RWPE2 (cell line): ENCODE data around the gene ZNF17.

ENCODE experiments used
- ATAC-seq: fragments of 200-7000 bp; cut with Tn5 transposase; 3 replicates; pipeline ENCODE4 v1.9.1; 2021; ENCODE audit warnings: low read depth
- DNase-seq: peaks from one replicate; pipeline ENCODE4 v3.0.0-alpha.2; 2020; ENCODE audit warnings: low spot score
- H3K27ac ChIP-seq: fragments of 450-650 bp; 2 replicates; pipeline ENCODE4 v1.5.1; 2017; ENCODE audit warnings: mild to moderate bottlenecking; ENCODE audit not compliant: poor library complexity, severe bottlenecking
- H3K27me3 ChIP-seq: fragments of 250-450 bp; sonication (Bioruptor Pico); 2 replicates; pipeline ENCODE4 v1.5.1; 2021; ENCODE audit warnings: mild to moderate bottlenecking, moderate library complexity; ENCODE audit not compliant: insufficient read depth, poor library complexity, severe bottlenecking
- H3K36me3 ChIP-seq: fragments of 250-450 bp; sonication (Bioruptor Pico); 2 replicates; pipeline ENCODE4 v1.5.1; 2020; ENCODE audit warnings: low read depth, mild to moderate bottlenecking, moderate library complexity
- H3K4me1 ChIP-seq: fragments of 250-450 bp; sonication (Bioruptor Pico); 2 replicates; pipeline ENCODE4 v1.5.1; 2021; ENCODE audit warnings: mild to moderate bottlenecking, moderate library complexity; ENCODE audit not compliant: insufficient read depth, poor library complexity, severe bottlenecking
- H3K4me3 ChIP-seq: fragments of 250-450 bp; sonication (Bioruptor Pico); 2 replicates; pipeline ENCODE4 v1.5.1; 2021; ENCODE audit warnings: mild to moderate bottlenecking, moderate library complexity; ENCODE audit not compliant: severe bottlenecking
- H3K9me3 ChIP-seq: fragments of 250-450 bp; sonication (Bioruptor Pico); 2 replicates; pipeline ENCODE4 v1.5.1; 2021; ENCODE audit warnings: mild to moderate bottlenecking, moderate library complexity; ENCODE audit not compliant: severe bottlenecking
- TF ChIP-seq, protein P1 (sequence below): fragments of 450-650 bp; IDR thresholded peaks from one replicate; pipeline ENCODE4 v1.5.1; 2017; ENCODE audit warnings: mild to moderate bottlenecking, moderate library complexity; ENCODE audit not compliant: poor library complexity, severe bottlenecking

The ZNF17 gene

DNA sequence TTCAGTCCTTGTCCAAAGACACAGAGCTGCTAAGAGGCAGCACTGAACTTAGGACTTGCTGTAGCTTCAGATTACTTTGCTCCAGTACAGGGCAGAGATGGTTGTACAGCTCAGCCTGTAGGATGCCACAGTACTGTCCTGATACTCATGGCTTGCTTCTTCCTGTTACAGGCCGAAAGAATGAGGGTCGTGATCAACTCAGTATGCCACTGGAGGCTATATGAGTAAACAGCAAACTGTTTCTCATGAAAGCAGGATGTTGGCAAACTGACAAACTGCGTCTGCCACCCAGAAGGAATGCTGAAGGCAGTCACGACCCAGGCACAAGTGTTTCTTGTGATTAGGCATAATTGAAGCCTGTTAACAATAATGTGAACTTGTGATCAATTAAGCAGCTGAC lies 27.0 kb downstream of the ZNF17 start:
- H3K36me3 ChIP-seq: peaks cover 20% of the 10 kb centered on the region
- H3K9me3 ChIP-seq: no peaks in the 10 kb centered on the region
- ATAC-seq (no peak), DNase-seq (no peak)
- no peaks in the 10 kb centered on the region for H3K4me1 ChIP-seq
- H3K27me3 ChIP-seq: no peaks in the 10 kb centered on the region
- H3K4me3 ChIP-seq: no peak overlapping the region
- TF ChIP-seq, protein P1, sequence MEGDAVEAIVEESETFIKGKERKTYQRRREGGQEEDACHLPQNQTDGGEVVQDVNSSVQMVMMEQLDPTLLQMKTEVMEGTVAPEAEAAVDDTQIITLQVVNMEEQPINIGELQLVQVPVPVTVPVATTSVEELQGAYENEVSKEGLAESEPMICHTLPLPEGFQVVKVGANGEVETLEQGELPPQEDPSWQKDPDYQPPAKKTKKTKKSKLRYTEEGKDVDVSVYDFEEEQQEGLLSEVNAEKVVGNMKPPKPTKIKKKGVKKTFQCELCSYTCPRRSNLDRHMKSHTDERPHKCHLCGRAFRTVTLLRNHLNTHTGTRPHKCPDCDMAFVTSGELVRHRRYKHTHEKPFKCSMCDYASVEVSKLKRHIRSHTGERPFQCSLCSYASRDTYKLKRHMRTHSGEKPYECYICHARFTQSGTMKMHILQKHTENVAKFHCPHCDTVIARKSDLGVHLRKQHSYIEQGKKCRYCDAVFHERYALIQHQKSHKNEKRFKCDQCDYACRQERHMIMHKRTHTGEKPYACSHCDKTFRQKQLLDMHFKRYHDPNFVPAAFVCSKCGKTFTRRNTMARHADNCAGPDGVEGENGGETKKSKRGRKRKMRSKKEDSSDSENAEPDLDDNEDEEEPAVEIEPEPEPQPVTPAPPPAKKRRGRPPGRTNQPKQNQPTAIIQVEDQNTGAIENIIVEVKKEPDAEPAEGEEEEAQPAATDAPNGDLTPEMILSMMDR: no peak
- no peak overlapping the region for H3K27ac ChIP-seq

DNA sequence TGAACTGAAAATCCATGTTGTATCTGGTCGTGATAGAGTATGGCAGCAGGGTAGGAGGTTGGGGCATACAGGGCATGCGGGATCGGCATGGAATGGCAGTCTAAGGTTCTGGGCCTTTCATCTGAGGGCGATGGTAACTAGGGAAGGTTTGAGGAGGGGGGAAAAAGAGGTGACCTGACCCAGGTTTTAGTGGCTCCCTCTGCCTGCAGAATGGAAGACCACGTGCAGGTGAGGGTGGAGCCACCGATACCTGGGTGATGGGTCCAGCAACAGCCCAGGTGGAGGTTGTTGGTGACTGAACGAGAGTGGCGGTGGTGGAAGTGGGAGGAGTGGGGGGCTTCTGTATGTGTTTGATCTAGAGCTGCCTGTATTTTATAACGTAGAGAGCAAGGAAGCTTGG lies 28.0 kb downstream of the ZNF17 start:
- Histone ChIP-seq H3K4me1 (no peaks in the 10 kb centered on the region), H3K4me3 (no peak overlapping the region), H3K27me3 (no peaks in the 10 kb centered on the region), H3K27ac (no peak overlapping the region), H3K36me3 (peaks cover 30% of the 10 kb centered on the region), H3K9me3 (no peaks in the 10 kb centered on the region)
- TF ChIP-seq, protein P1: no peak
- DNase-seq: no peak
- ATAC-seq: no peak

DNA sequence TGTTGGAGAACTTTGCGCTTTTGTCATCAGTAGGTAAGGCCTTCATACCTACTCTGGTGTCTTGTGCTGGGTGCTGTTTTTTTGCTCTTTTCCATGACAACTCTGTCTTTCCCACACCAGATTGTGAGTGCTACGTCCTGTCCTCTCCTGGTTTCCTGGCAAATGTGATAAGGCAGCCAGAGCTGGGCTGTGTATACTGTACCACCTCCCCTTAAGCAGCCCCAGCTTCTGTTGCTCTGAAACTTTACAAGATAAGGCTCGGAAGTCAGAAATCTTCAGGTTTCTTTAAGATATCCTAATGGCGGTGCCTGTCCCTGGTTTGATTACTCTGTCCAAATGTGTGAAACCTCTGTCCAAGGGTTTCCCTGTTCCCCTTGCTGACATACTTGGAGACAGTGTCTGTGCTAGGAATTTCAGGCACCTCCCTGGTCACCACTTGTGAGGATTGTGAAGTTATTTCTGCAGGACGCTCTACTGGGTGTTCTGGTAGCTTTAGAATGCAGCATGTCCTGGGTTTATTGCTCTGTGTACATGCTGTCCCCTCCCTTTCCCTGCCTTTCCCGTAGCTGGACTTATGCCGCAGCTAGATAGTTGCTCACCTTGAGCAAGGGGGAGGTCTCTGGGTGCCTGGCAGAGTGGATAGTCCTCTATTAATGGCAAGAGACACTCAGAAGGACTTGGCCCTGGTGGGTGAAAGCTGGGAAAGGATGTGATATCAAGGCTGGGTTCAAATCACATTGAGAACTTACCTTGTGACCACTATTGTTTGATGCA lies 31.2 kb downstream of the ZNF17 start:
- TF ChIP-seq, protein P1: no peak
- H3K27ac ChIP-seq: no peak overlapping the region
- DNase-seq: no peak
- H3K36me3 ChIP-seq: peaks cover 32% of the 10 kb centered on the region
- ATAC-seq: no peak
- no peaks in the 10 kb centered on the region for H3K4me1 ChIP-seq
- no peaks in the 10 kb centered on the region for H3K9me3 ChIP-seq
- H3K4me3 ChIP-seq: no peak overlapping the region
- H3K27me3 ChIP-seq: no peaks in the 10 kb centered on the region

DNA sequence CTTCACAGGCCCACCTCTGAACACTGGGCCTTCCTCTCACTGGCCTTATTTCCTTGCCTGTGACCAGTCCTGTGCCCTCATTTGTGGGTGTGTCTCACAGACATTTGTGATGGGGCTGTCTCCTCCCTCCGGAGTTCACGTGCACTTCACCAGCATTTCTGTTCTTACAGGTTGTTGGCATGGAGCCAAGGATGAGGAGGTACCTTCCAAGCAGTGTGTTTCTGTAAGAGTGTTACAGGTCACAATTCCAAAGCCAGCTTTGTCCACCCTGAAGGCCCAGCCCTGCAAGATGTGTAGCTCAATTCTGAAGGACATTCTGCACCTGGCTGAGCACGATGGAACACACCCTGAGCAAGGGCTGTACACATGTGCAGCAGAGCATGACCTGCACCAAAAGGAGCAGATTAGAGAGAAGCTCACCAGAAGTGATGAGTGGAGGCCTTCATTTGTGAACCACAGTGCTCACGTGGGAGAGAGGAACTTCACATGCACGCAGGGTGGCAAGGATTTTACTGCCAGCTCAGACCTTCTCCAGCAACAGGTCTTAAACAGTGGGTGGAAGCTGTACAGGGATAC lies 32.2 kb downstream of the ZNF17 start:
- H3K4me1 ChIP-seq: no peaks in the 10 kb centered on the region
- DNase-seq (no peak), ATAC-seq (no peak)
- H3K27ac ChIP-seq: no peak overlapping the region
- H3K36me3 ChIP-seq: peaks cover 24% of the 10 kb centered on the region
- H3K9me3 ChIP-seq: no peaks in the 10 kb centered on the region
- H3K27me3 ChIP-seq: no peaks in the 10 kb centered on the region
- H3K4me3 ChIP-seq: no peak overlapping the region
- TF ChIP-seq, protein P1: no peak

DNA sequence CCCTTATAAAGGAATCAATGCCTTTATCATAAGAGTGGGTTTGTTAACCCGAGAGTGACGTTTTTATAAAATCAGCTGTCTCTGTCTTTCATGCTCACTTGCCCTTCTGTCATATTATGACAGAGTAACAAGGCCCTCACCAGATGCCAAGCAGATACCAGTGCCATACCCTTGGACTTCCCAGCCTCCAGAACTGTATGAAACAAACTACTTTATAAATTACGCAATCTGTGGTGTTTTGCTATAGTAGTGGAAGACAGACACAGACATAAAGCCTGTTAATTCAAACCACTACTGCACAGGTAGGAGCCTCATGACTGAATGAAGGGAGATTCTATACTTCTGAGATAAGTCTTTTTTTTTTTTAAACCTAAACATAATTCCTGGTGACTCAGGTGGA lies 41.3 kb downstream of the ZNF17 start:
- Histone ChIP-seq H3K9me3 (no peaks in the 10 kb centered on the region), H3K27me3 (no peaks in the 10 kb centered on the region), H3K27ac (no peak overlapping the region), H3K4me1 (no peaks in the 10 kb centered on the region), H3K4me3 (no peak overlapping the region), H3K36me3 (no peaks in the 10 kb centered on the region)
- TF ChIP-seq, protein P1: no peak
- DNase-seq (no peak), ATAC-seq (no peak)
